Muscle of leg (tissue), 11 donors: ENCODE measurements around the gene DOP1A. TPM values are rescaled to one million over a fixed set of nuclear protein-coding genes. Genes with fewer than 3 reads are reported as not detected.
A peak's percentile ranks its signal among the peaks of the same experiment; 100 is the strongest.

Experiments
- DNase-seq: peaks from one replicate; pipeline ENCODE4 v3.0.0; 2013
- H3K27ac ChIP-seq: one replicate; pipeline ENCODE4 v1.5.1; 2013; ENCODE audit warnings: mild to moderate bottlenecking, low read length, control low read depth
- H3K27me3 ChIP-seq: one replicate; pipeline ENCODE4 v1.6.1; 2013; ENCODE audit warnings: low read length; ENCODE audit not compliant: control insufficient read depth, insufficient read depth
- H3K36me3 ChIP-seq: one replicate; pipeline ENCODE4 v1.6.1; 2013; ENCODE audit warnings: low read length; ENCODE audit not compliant: control insufficient read depth, insufficient read depth
- H3K4me1 ChIP-seq: one replicate; pipeline ENCODE4 v1.6.1; 2013; ENCODE audit warnings: low read length; ENCODE audit not compliant: control insufficient read depth, insufficient read depth
- H3K4me3 ChIP-seq: one replicate; pipeline ENCODE4 v1.5.1; 2013; ENCODE audit warnings: low read length, control low read depth
- H3K9me3 ChIP-seq: replicated peaks from 2 replicates; pipeline ENCODE4 v1.6.1; 2013; ENCODE audit warnings: low read depth, low read length; ENCODE audit not compliant: control insufficient read depth
- WGBS: methylation state at CpG from one replicate; pipeline ENCODE4 v1.1.5; 2013; ENCODE audit warnings: missing lambda C conversion rate; ENCODE audit not compliant: insufficient coverage; 5-methylcytosine and 5-hydroxymethylcytosine counted together
- polyA plus RNA-seq, 8 donors: library from polyadenylated mRNA; unstranded; fragments of 120-200 nt; gene quantifications; one replicate each; pipeline versions ENCODE4 v1.2.1 to v1.2.3, GENCODE V29; 2013; ENCODE audit warnings: inconsistent platforms in 1 of 8, low replicate concordance in 1 of 8; ENCODE audit not compliant: insufficient read length in 8 of 8, insufficient read depth in 1 of 8
- total RNA-seq: library from RNA; stranded (reverse); fragments of 120-200 nt; gene quantifications from one replicate; pipeline ENCODE4 v1.2.4, GENCODE V29; 2013

Gene DOP1A
- total and polyA plus RNA-seq, 9 donors, result 10.1 to 26.2 (median 12.5) TPM

- Histone ChIP-seq H3K4me1 (no peaks in the 10 kb centered on the region), H3K27ac (no peak overlapping the region)
- no peak for DNase-seq
These were observed 4.2 kb downstream of the DOP1A start for GRCh38 chr6:83071707-83072106.

DNA sequence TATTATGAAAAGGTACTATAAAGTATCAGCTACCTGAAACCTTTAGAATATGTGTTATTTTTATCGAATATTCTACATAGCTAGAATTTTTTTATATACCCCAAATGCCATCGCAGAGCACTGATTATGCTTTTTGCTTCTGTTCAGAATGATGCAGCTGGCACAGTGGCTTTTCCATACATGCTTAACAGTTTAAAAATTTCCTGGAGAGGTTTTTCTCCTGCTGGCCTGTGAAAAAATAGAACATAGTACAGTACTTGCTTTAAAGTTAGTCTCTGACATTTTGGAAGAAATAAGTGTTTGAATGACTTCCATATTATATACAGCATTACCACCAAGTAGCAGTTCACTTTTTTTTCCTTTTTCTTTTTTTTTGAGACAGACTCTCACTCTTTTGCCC lies 5.3 kb downstream of the DOP1A start:
- Histone ChIP-seq H3K36me3 (no peaks in the 10 kb centered on the region), H3K27me3 (no peaks in the 10 kb centered on the region), H3K4me3 (no peak overlapping the region), H3K9me3 (no peaks in the 10 kb centered on the region), H3K27ac (no peak overlapping the region), H3K4me1 (no peaks in the 10 kb centered on the region)
- peak; percentile 72 for DNase-seq
- no CpG with 5 or more reads among the region's 2 CpGs for WGBS

More at GRCh38 chr6:83071707-83072106, 4.2 kb downstream of the DOP1A start:
- H3K36me3 ChIP-seq, result no peaks in the 10 kb centered on the region
- WGBS, result no CpG with 5 or more reads among the region's 1 CpG
- no peak overlapping the region for H3K4me3 ChIP-seq
- no peaks in the 10 kb centered on the region for H3K9me3 ChIP-seq
- no peaks in the 10 kb centered on the region for H3K27me3 ChIP-seq

DNA sequence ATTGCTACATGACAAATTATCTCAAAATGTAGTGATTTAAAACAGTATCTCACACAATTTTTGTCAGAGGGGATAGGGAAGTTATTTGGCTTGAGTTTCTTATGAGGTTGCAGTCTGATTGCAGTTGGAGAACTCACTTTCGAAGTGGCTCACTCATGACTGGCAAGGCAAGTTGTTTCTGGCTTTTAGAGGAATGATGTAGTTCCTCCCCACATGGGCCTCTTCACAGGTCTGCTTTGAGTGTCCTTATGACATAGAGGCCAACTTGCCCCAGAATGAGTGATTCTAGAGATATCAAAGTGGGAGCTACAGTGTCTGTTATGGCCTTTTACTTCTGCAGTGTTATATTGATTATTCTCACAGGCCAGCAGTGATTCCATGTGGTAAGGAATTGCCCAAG lies 6.1 kb downstream of the DOP1A start:
- H3K27ac ChIP-seq, result no peak overlapping the region
- H3K36me3 ChIP-seq, result no peaks in the 10 kb centered on the region
- peak; percentile 14 for DNase-seq
- no peak overlapping the region for H3K4me3 ChIP-seq
- H3K4me1 ChIP-seq, result no peaks in the 10 kb centered on the region
- H3K9me3 ChIP-seq, result no peaks in the 10 kb centered on the region
- WGBS, result no CpG with 5 or more reads among the region's 1 CpG
- H3K27me3 ChIP-seq, result no peaks in the 10 kb centered on the region

DNA sequence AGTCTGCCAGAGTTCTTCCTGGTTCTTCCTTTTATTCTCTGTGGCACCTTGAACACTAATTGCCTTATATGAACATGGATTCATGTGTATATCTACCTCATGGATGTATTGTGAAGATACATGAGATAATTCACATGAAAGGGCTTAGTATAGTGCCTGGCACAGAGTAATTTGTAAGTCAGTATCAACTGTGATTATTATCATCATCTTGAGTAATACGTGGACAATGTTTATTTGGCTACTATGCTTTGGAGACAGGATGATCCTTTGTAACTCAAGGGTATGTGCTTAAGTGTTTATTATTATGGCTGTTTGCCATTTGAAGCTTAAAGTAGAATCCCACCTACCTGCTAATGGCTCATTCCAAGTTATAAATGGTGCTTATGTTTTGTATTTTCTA lies 16.0 kb downstream of the DOP1A start:
- no peaks in the 10 kb centered on the region for H3K4me1 ChIP-seq
- WGBS, result no CpG with 5 or more reads among the region's 1 CpG
- no peaks in the 10 kb centered on the region for H3K36me3 ChIP-seq
- DNase-seq, result no peak
- no peak overlapping the region for H3K4me3 ChIP-seq
- H3K9me3 ChIP-seq, result no peaks in the 10 kb centered on the region
- H3K27ac ChIP-seq, result no peak overlapping the region
- no peaks in the 10 kb centered on the region for H3K27me3 ChIP-seq

- H3K9me3 ChIP-seq, result no peaks in the 10 kb centered on the region
- H3K36me3 ChIP-seq, result no peaks in the 10 kb centered on the region
- 96% methylated on average over 2 of the region's 2 CpGs for whole genome bisulfite sequencing
- H3K27me3 ChIP-seq, result no peaks in the 10 kb centered on the region
- DNase-seq, result no peak
- no peaks in the 10 kb centered on the region for H3K4me1 ChIP-seq
- H3K27ac ChIP-seq, result no peak overlapping the region
- H3K4me3 ChIP-seq, result no peak overlapping the region
These were observed 19.3 kb downstream of the DOP1A start for GRCh38 chr6:83086751-83087150.

DNA sequence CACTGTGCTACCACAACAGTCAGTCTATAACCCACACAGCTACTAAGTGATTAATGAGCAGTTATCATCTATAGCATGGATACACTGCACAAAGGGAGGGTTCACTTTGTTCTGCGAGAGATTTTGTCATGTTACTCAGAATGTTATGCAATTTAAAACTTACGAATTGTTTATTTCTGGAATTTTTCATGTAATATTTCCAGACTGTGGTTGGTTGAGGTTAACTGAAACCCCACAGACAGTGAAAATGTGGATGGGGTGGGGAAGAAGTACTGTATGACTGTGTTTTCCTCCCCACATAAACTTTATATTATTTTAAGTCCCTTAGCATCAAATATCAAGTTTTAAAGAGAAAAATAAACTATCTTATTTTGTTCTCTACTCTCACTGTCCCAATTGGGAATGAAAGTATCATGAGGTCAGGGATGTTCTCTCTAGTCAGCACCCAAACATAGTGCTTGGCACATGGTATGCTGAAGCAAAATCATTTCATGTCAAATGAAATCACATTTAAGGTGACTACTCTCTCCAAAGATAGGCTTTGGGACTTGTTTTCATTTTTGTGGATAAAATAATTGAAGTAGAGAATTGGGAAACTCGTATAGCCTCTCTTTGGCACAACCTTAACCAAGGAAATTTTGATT lies 25.4 kb downstream of the DOP1A start:
- H3K4me1 ChIP-seq, result no peaks in the 10 kb centered on the region
- H3K9me3 ChIP-seq, result no peaks in the 10 kb centered on the region
- H3K36me3 ChIP-seq, result no peaks in the 10 kb centered on the region
- no CpG with 5 or more reads among the region's 3 CpGs for WGBS
- DNase-seq, result no peak
- H3K27ac ChIP-seq, result no peak overlapping the region
- H3K27me3 ChIP-seq, result no peaks in the 10 kb centered on the region
- H3K4me3 ChIP-seq, result no peak overlapping the region

DNA sequence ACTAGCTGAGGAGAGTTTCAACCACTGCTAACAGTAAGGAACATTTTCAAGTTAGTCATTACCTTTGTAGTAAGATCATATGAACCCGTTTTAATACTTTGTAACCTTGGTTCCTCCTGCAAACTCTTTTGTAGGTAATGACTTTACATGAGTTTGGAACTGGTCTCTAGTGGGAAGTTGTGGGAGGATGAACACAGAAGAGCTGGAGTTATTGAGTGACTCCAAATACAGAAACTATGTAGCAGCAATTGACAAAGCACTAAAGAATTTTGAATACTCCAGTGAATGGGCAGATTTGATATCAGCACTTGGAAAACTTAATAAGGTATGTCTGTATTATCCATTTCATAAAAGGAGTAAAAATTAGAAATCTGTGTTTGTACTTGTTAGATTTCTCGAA lies 29.3 kb downstream of the DOP1A start:
- H3K27me3 ChIP-seq, result no peaks in the 10 kb centered on the region
- no peaks in the 10 kb centered on the region for H3K4me1 ChIP-seq
- no peak for DNase-seq
- H3K9me3 ChIP-seq, result no peaks in the 10 kb centered on the region
- no peaks in the 10 kb centered on the region for H3K36me3 ChIP-seq
- no peak overlapping the region for H3K27ac ChIP-seq
- H3K4me3 ChIP-seq, result no peak overlapping the region
- WGBS, result no CpG with 5 or more reads among the region's 2 CpGs

DNA sequence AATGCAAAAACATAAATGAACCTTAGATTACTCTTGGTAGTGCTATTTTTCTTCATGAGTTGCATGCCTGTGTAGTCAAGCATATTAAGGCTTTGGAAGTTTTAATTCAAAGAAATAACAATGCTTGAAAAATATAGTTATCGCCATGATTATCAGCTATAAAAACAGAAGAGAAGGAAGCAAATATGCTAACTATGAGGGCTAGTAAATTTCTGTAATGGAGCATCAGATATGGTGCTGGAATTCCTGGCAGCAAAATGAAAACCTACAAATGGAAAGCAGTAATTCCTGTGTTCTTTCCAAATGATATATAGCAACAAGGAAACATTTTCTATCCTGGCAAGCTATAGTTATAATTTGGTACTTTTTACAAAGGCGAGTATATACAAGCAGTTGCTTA lies 29.7 kb downstream of the DOP1A start:
- no CpG with 5 or more reads among the region's 2 CpGs for WGBS
- Histone ChIP-seq H3K27me3 (no peaks in the 10 kb centered on the region), H3K9me3 (no peaks in the 10 kb centered on the region), H3K36me3 (no peaks in the 10 kb centered on the region), H3K4me1 (no peaks in the 10 kb centered on the region), H3K27ac (no peak overlapping the region), H3K4me3 (no peak overlapping the region)
- peak; percentile 13 for DNase-seq

- Histone ChIP-seq H3K4me1 (no peaks in the 10 kb centered on the region), H3K27me3 (no peaks in the 10 kb centered on the region), H3K36me3 (no peaks in the 10 kb centered on the region), H3K9me3 (no peaks in the 10 kb centered on the region), H3K27ac (no peak overlapping the region), H3K4me3 (no peak overlapping the region)
- no peak for DNase-seq
- no CpG with 5 or more reads among the region's 1 CpG for WGBS
These were observed 30.2 kb downstream of the DOP1A start for GRCh38 chr6:83097675-83098074.

DNA sequence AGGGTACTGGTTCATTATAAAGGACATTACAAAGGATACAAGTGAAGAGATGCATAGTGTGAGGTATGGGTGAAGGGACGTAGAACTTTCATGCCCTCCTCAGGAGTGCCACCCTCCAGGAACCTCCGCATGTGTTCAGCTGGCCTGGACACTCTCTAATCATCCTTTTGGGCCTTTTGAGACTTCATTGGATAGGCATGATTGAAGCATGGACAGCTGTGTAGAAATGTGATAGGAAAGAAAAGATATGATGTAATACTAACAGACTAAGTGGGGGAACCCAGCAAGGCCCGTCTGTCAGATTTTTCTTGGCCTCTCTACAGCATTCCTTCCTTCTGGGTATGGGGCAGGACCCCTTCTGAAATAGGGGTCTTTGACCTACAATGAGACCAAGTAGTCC lies 31.1 kb downstream of the DOP1A start:
- WGBS, result 80% methylated on average over 1 of the region's 3 CpGs
- Histone ChIP-seq H3K27ac (no peak overlapping the region), H3K4me1 (no peaks in the 10 kb centered on the region), H3K4me3 (no peak overlapping the region), H3K36me3 (peaks cover 4% of the 10 kb centered on the region), H3K27me3 (no peaks in the 10 kb centered on the region), H3K9me3 (no peaks in the 10 kb centered on the region)
- no peak for DNase-seq

DNA sequence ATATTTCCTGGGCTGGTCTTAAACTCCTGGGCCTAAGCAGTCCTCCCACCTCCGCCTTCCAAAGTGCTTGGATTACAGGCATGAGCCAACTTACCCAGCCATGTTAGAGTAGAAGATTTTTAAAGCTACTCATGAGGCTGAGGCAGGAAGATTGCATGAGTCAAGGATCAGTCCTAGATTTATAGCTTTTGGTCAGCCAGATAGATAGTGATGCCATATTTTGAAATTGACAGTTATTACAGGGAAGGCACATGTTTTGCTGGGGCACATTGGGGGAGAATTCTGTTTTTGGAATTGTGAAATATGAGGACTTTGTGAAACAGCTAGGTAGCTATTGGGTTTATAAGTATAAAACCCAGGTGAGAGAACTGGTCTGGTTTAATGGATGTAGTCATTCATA lies 40.9 kb downstream of the DOP1A start:
- Histone ChIP-seq H3K9me3 (peaks cover 6% of the 10 kb centered on the region), H3K4me1 (no peaks in the 10 kb centered on the region), H3K27me3 (no peaks in the 10 kb centered on the region), H3K36me3 (peaks cover 5% of the 10 kb centered on the region), H3K4me3 (no peak overlapping the region), H3K27ac (no peak overlapping the region)
- no CpG with 5 or more reads among the region's 1 CpG for WGBS
- no peak for DNase-seq
